ENCODE data around the gene CST6. TPM values are rescaled to one million over a fixed set of nuclear protein-coding genes. Genes with fewer than 3 reads are reported as not detected.
A peak's percentile ranks its signal among the peaks of the same experiment; 100 is the strongest.

CST6 gene, protein sequence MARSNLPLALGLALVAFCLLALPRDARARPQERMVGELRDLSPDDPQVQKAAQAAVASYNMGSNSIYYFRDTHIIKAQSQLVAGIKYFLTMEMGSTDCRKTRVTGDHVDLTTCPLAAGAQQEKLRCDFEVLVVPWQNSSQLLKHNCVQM
- total RNA-seq: under 1 TPM; 0.30 to 0.65 TPM

DNA sequence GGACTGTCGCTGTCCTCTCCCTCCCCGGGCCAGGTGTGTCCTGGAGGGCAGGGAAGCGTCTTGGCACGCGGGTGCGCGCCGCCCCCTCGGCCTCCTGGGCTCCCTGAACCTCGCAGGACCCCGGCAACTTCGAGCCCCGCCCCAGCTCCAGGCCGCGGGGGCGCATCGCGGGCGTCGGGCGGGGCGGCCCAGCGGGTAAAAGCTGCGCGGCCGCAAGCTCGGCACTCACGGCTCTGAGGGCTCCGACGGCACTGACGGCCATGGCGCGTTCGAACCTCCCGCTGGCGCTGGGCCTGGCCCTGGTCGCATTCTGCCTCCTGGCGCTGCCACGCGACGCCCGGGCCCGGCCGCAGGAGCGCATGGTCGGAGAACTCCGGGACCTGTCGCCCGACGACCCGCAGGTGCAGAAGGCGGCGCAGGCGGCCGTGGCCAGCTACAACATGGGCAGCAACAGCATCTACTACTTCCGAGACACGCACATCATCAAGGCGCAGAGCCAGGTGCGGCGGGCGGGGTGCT lies at the start of gene CST6:
TSS of gene CST6 (plus strand) at position 224 of the 519 bp plus-strand sequence. CDS start at position 261, 37 bp downstream.
- POLR2A ChIA-PET: interaction anchor here (0.7 to 2.6 kb wide), 4 partner anchors 9 to 300 kb away, joined by 3 to 9 read pairs (median 5); partner anchors contain the start of genes BANF1 and EIF1AD
- no peaks in the 10 kb centered on the region for H3K36me3 Mint-ChIP-seq (ENCODE audit: low read depth)
- H3K27me3 Mint-ChIP-seq: peaks cover 26% of the 10 kb centered on the region
- CTCF ChIA-PET: interaction anchor here (0.6 to 3.3 kb wide), 3 partner anchors 10 to 127 kb away, joined by 3 to 11 read pairs (median 7); no protein-coding TSS in a partner anchor
- no peak within 1 kb of the TSS for H3K27ac Mint-ChIP-seq
- no peaks in the 10 kb centered on the region for H3K4me1 Mint-ChIP-seq
- H3K4me3 Mint-ChIP-seq: no peak within 1 kb of the TSS
- no peaks in the 10 kb centered on the region for H3K9me3 Mint-ChIP-seq
- no peak for DNase-seq

DNA sequence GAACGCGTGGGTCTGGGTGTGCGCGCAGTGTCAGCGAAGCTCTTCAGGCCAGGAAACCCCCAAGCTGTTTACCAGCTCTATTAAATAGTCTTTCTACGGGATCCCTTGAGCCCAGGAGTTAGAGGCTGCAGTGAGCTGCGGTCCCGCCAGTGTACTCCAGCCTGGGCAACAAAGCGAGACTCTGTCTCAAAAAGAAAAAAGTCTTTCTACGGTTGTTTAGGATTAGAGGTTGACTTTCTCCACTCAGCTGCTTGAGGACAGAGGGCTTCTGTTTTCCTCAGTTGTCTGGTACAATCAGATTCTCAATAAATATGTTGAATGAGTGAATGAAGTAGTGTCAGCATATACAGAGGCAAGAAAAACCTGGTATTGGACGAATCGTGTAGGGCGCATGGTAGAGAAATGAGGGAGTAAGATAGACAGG lies 49.7 kb upstream of the CST6 start:
- H3K4me1 Mint-ChIP-seq: peaks cover 44% of the 10 kb centered on the region

DNA sequence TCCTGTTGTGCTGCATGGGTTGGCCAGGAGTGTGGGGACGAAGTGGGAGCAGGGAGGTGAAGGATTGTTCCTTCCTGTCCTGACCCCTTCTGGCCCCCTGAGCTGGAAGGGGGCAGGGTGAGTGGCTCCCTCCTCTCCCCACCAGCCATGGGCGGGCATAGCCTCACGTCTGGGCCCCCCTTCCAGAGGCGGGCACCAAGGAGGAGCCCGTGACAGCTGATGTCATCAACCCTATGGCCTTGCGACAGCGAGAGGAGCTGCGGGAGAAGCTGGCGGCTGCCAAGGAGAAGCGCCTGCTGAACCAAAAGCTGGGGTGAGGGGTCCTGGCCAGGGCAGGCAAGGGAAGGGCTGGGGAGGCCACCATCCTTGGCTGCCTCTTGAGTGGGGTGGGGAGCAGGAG lies 46.9 kb upstream of the CST6 start:
- Mint-ChIP-seq H3K36me3 (ENCODE audit: low read depth) (peaks cover 63% of the 10 kb centered on the region), H3K9me3 (no peaks in the 10 kb centered on the region), H3K4me3 (no peak overlapping the region), H3K27me3 (no peaks in the 10 kb centered on the region), H3K27ac (no peak overlapping the region), H3K4me1 (peaks cover 33% of the 10 kb centered on the region)
- CTCF ChIA-PET: no interaction called here
- POLR2A ChIA-PET: interaction anchor here (1.5 kb wide), 1 partner anchor 76 kb away, joined by 5 read pairs; no protein-coding TSS in a partner anchor
- DNase-seq: no peak

More for the DNA sequence above, 49.7 kb upstream of the CST6 start:
- H3K27ac Mint-ChIP-seq: peak overlapping the region; percentile 38
- H3K36me3 Mint-ChIP-seq (ENCODE audit: low read depth): peaks cover 44% of the 10 kb centered on the region
- H3K9me3 Mint-ChIP-seq: no peaks in the 10 kb centered on the region
- H3K27me3 Mint-ChIP-seq: no peaks in the 10 kb centered on the region
- ChIA-PET POLR2A (interaction anchor here (0.6 to 8.6 kb wide), 11 partner anchors 9 to 250 kb away, joined by 3 to 80 read pairs (median 8); partner anchors contain the start of genes BANF1, C11orf68, CCDC85B and EIF1AD), CTCF (interaction anchor here (1.2 to 3.9 kb wide), 4 partner anchors 72 to 102 kb away, joined by 3 to 26 read pairs (median 6); partner anchors contain the start of genes CCDC85B, FIBP and MUS81)
- H3K4me3 Mint-ChIP-seq: peak overlapping the region; percentile 98
- no peak for DNase-seq

DNA sequence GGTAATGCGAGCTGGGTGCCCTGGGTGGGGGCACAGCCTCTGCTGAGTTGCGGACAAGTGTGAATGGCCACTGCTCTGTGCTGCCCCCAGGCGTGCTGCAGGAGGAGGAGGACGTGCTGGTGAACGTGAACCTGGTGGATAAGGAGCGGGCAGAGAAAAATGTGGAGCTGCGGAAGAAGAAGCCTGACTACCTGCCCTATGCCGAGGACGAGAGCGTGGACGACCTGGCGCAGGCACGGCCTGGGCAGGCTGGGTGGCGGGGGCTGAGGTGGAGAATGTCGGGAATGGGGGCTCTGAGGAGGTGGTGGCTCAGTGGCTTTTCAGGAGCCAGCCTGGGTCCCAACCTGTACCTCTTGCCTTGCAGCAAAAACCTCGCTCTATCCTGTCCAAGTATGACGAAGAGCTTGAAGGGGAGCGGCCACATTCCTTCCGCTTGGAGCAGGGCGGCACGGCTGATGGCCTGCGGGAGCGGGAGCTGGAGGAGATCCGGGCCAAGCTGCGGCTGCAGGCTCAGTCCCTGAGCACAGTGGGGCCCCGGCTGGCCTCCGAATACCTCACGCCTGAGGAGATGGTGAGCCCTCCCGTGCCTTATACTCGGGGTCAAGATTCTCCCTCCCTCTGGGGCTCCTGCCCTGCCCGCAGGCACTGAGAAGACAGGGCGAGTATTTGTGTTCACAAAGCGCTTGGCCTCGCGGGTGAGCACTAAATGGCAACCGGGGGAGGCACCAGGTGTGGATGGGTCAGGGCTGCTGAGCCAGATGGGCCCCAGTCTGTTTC lies 45.6 kb upstream of the CST6 start:
- CTCF ChIA-PET: no interaction called here
- POLR2A ChIA-PET: interaction anchor here (1.3 kb wide), 1 partner anchor 76 kb away, joined by 3 read pairs; the partner anchor contains the start of gene CCDC85B
- no peak for DNase-seq
- Mint-ChIP-seq H3K4me3 (no peak overlapping the region), H3K9me3 (no peaks in the 10 kb centered on the region), H3K36me3 (ENCODE audit: low read depth) (peaks cover 69% of the 10 kb centered on the region), H3K27ac (no peak overlapping the region), H3K27me3 (no peaks in the 10 kb centered on the region), H3K4me1 (peaks cover 25% of the 10 kb centered on the region)

DNA sequence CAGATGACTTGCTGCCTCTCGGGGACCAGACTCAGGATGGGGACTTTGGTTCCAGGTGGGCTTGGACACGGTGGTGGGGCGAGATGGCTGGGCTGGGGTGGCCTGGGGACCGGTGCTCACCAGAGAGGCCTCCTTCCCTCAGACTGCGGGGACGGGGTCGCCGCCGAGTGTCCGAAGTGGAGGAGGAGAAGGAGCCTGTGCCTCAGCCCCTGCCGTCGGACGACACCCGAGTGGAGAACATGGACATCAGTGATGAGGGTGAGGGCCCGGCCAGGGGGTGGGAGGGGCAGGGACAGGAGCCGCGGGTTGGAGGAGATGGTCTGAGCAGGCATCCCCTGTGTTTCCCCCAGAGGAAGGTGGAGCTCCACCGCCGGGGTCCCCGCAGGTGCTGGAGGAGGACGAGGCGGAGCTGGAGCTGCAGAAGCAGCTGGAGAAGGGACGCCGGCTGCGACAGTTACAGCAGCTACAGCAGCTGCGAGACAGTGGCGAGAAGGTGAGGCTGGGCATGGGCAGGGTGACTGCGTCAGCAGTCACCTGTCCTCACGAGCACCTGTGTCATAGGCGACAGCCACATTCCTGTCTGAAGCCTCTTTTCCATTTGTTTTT lies 44.4 kb upstream of the CST6 start:
- POLR2A ChIA-PET: interaction anchor here (0.7 to 1.0 kb wide), 2 partner anchors 10 kb away, joined by 3 read pairs; no protein-coding TSS in a partner anchor
- H3K27me3 Mint-ChIP-seq: no peaks in the 10 kb centered on the region
- DNase-seq: no peak
- H3K4me3 Mint-ChIP-seq: no peak overlapping the region
- peaks cover 17% of the 10 kb centered on the region for H3K4me1 Mint-ChIP-seq
- peaks cover 70% of the 10 kb centered on the region for H3K36me3 Mint-ChIP-seq (ENCODE audit: low read depth)
- H3K27ac Mint-ChIP-seq: no peak overlapping the region
- H3K9me3 Mint-ChIP-seq: no peaks in the 10 kb centered on the region
- CTCF ChIA-PET: no interaction called here

DNA sequence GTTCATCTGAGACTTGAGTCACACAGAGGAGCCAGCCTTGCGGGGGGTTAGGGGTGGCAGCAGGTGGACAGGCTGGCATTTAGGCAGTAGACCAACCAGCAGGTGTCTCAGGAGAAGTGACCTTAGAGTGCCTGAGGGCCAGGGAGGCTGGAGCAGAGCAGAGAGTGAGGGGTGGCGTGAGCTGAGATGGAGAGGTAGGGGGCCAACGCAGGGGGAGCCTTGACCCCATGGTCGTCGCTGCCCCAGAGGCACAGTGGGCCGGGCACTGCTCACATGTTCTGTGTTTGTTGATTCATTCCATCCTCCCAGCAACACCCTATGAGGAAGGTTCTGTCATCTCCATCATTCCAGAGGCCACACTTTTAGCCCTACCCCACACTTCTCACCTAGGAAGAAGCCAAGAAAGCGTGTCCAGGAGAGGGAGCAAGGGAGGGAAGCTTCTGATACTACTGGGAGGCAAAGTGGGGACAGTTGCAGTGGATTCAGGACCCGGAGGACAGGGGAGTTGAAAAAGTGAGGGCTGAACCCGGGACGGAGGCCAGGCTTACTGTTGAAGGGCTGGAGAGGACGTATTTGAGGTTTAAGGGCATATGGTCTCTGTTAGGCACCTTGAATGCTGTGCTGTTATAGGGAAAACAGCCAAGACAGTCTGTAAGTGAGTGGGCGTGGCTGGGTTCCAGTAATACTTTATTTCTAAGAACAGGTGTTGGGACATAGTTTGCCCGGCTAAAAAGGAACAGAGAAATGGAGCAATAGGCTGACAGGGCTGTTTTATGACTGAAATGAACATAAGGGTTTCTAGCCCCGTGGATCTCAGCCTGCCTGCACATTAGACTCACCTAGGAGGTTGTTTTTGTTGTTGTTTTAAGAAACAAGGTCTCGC lies 43.0 kb upstream of the CST6 start:
- ChIA-PET POLR2A (no interaction called here), CTCF (interaction anchor here (0.6 kb wide), 1 partner anchor 23 kb away, joined by 3 read pairs; no protein-coding TSS in a partner anchor)
- DNase-seq: no peak
- Mint-ChIP-seq H3K4me3 (no peak overlapping the region), H3K9me3 (no peaks in the 10 kb centered on the region), H3K36me3 (ENCODE audit: low read depth) (peaks cover 67% of the 10 kb centered on the region), H3K27ac (no peak overlapping the region), H3K27me3 (no peaks in the 10 kb centered on the region), H3K4me1 (peaks cover 9% of the 10 kb centered on the region)

DNA sequence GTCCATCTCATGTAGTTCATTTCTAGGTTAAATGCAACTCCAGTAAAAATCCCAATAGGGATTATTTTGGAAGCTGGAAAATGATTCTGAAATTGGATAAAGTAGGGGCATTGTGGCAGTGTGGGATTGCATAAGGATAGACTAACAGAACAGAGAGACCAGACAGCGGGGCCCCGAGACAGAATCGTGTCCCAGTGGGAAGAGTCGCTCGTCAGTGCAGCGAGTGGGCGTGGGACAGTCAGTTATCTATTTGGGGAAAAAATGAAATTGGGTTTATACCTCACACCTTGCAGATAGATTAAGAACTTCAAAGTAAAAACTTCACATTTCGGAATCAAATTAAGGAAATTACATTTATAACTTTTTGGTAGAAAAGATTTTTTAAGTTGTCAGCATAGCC lies 39.7 kb upstream of the CST6 start:
- DNase-seq: no peak
- POLR2A ChIA-PET: interaction anchor here (1.0 to 2.0 kb wide), 2 partner anchors 83 to 111 kb away, joined by 3 to 9 read pairs; partner anchors contain the start of gene FIBP
- no peak overlapping the region for H3K27ac Mint-ChIP-seq

DNA sequence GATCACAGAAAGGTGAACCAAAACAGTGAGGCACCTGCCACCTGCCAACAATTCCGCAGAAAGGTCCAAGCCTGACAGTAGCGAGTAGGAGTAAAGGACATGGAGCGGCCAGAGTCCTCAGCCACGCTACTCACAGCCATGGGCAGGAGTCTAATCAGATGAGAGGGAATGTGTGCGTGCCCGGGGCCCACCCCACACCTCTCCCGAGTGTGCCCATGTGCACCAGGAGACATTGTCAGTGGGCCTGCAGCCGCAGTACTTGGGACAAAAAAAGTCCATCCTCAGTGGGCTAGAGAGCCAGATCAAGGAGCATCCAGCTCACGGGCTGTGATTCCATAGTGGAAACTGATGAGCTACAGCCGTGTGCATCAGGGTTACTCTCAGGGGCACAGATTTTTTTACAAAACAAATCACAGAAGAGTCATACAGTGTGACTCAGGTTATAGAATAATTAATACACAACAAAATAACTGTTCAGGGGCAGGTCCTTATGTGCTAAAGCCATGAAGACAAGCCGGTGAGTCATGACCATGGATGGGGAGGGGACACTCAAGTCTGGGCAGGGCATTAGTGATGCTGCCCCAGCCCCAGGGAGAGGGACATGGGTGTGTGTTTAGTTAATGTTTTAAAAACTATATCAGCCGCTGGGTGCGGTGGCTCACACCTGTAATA lies 38.2 kb upstream of the CST6 start:
- POLR2A ChIA-PET: no interaction called here
- CTCF ChIA-PET: interaction anchor here (0.9 kb wide), 1 partner anchor 72 kb away, joined by 3 read pairs; no protein-coding TSS in a partner anchor
- Mint-ChIP-seq H3K4me1 (peaks cover 6% of the 10 kb centered on the region), H3K9me3 (no peaks in the 10 kb centered on the region), H3K36me3 (ENCODE audit: low read depth) (peaks cover 51% of the 10 kb centered on the region), H3K27me3 (no peaks in the 10 kb centered on the region), H3K4me3 (no peak overlapping the region), H3K27ac (no peak overlapping the region)
- no peak for DNase-seq

More for the DNA sequence above, 39.7 kb upstream of the CST6 start:
- peaks cover 52% of the 10 kb centered on the region for H3K36me3 Mint-ChIP-seq (ENCODE audit: low read depth)
- CTCF ChIA-PET: interaction anchor here (1.1 to 1.9 kb wide), 4 partner anchors 84 to 192 kb away, joined by 3 to 6 read pairs (median 4); partner anchors contain the start of gene FIBP
- H3K4me3 Mint-ChIP-seq: no peak overlapping the region
- no peaks in the 10 kb centered on the region for H3K9me3 Mint-ChIP-seq
- H3K27me3 Mint-ChIP-seq: no peaks in the 10 kb centered on the region
- peaks cover 6% of the 10 kb centered on the region for H3K4me1 Mint-ChIP-seq

DNA sequence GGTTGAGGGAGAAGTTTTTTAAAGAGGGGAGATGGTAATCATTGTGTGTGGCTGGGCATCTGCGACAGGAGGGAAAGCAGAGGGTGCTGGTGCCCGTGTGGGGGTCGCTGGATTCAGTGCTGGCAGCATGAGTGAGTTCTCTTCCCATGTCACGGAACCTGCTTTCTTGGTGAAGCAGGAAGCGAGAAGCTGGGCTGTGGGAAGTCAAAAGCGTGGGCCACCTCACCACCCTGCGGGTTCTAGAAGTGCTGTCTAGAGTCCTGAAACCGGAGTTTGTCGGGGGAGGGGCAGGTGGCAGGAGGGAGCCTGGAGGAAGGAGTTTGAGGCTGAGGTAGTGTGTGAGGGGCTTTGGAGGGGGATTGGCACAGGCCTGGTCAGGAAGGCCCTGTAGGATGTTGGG lies 36.0 kb upstream of the CST6 start:
- H3K36me3 Mint-ChIP-seq (ENCODE audit: low read depth): peaks cover 41% of the 10 kb centered on the region
- no peaks in the 10 kb centered on the region for H3K27me3 Mint-ChIP-seq
- CTCF ChIA-PET: interaction anchor here (0.7 to 1.1 kb wide), 2 partner anchors 9 to 88 kb away, joined by 3 to 4 read pairs; no protein-coding TSS in a partner anchor
- no peak for DNase-seq
- H3K27ac Mint-ChIP-seq: peak overlapping the region; percentile 31
- peaks cover 6% of the 10 kb centered on the region for H3K4me1 Mint-ChIP-seq
- POLR2A ChIA-PET: no interaction called here
- no peak overlapping the region for H3K4me3 Mint-ChIP-seq
- no peaks in the 10 kb centered on the region for H3K9me3 Mint-ChIP-seq

DNA sequence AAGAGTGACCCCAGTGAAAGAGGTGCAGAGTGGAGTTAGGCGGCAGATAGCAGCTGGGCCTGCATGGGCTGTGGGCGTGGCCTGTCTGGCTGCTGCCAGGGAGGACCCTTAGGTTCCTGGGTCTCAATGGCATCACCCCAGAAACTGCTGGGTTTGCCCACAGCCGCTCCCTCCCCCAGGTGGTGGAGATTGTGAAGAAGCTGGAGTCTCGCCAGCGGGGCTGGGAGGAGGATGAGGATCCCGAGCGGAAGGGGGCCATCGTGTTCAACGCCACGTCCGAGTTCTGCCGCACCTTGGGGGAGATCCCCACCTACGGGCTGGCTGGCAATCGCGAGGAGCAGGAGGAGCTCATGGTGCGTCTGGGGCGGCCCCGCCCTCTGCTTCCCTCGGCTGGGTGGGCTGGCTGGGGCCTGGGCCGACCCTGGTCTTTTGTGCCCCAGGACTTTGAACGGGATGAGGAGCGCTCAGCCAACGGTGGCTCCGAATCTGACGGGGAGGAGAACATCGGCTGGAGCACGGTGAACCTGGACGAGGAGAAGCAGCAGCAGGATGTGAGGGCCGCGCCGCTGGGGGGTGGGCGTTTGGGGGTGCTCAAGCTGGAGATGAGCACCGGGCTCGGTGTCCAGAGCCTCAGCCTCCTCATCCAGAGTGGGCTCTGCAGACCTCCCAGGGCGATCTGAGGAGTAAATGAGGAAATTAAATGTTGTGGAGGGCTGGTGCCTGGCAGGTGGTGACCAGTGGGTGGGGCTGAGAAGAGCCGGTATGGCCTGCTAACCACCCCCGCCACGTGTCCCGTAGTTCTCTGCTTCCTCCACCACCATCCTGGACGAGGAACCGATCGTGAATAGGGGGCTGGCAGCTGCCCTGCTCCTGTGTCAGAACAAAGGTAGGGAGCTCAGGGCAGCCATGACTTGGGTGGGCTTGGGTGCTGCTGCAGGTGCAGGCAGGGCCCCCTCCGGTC lies 35.3 kb upstream of the CST6 start:
- Mint-ChIP-seq H3K4me3 (no peak overlapping the region), H3K9me3 (no peaks in the 10 kb centered on the region), H3K4me1 (peaks cover 6% of the 10 kb centered on the region), H3K36me3 (ENCODE audit: low read depth) (peaks cover 41% of the 10 kb centered on the region), H3K27ac (peak overlapping the region; percentile 31), H3K27me3 (no peaks in the 10 kb centered on the region)
- POLR2A ChIA-PET: interaction anchor here (0.8 to 1.1 kb wide), 2 partner anchors 9 to 26 kb away, joined by 3 read pairs; partner anchors contain the start of gene BANF1
- DNase-seq: no peak
- CTCF ChIA-PET: no interaction called here

All from activated CD4-positive, alpha-beta memory T cell treated with anti-CD3 and anti-CD28 coated beads, Interleukin-2, amount 10 ng/mL, durations not matched to agents 7 days and 5 days (primary cell).